UCSD-AML1 (cell line): ENCODE data around the gene HBA1.
"Not testable (repeated sequence)": the region's sequence is repeated elsewhere in the genome, so short reads cannot be mapped to it uniquely, and the experiment has no call there.

Experiments
- DNase-seq: peaks from one replicate; lab custom pipeline; 2025; ENCODE audit not compliant: unreplicated experiment; lab: John Stamatoyannopoulos, UW

The HBA1 gene

GRCh38 chr16:173928-174769, 2.3 kb upstream of the HBA1 start:
- DNase-seq, result not testable (repeated sequence)

GRCh38 chr16:175011-175949, 1.2 kb upstream of the HBA1 start:
- no peak for DNase-seq

- DNase-seq, result not testable (repeated sequence)
Measured at GRCh38 chr16:176006-176405, 474 bp upstream of the HBA1 start.

DNA sequence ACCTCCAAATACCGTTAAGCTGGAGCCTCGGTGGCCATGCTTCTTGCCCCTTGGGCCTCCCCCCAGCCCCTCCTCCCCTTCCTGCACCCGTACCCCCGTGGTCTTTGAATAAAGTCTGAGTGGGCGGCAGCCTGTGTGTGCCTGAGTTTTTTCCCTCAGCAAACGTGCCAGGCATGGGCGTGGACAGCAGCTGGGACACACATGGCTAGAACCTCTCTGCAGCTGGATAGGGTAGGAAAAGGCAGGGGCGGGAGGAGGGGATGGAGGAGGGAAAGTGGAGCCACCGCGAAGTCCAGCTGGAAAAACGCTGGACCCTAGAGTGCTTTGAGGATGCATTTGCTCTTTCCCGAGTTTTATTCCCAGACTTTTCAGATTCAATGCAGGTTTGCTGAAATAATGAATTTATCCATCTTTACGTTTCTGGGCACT, 928 bp downstream of the HBA1 start:
- DNase-seq, result no peak

GRCh38 chr16:177981-178667, 1.6 kb downstream of the HBA1 start:
- no peak for DNase-seq

DNA sequence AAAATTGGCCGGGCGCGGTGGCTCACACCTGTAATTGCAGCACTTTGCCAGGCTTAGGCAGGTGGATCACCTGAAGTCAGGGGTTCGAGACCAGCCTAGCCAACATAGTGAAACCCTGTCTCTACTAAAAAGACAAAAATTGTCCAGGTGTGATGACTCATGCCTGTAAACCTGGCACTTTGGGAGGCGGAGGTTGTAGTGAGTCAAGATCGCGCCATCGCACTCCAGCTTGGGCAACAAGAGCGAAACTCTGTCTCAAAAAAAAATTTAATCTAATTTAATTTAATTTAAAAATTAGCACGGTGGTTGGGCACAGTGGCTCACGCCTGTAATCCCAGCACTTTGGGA, 2.2 kb downstream of the HBA1 start:
- DNase-seq, result no peak

GRCh38 chr16:179211-180092, 3.0 kb downstream of the HBA1 start:
- no peak for DNase-seq

- peak; percentile 74 for DNase-seq
Measured at GRCh38 chr16:180101-180675, 3.7 kb downstream of the HBA1 start, which contains the start of gene HBQ1. HBQ1 (plus strand) TSS chr16:180459; CDS start chr16:180487, 28 bp downstream.

GRCh38 chr16:180681-181564, 4.4 kb downstream of the HBA1 start:
- DNase-seq, result peak; percentile 85

DNA sequence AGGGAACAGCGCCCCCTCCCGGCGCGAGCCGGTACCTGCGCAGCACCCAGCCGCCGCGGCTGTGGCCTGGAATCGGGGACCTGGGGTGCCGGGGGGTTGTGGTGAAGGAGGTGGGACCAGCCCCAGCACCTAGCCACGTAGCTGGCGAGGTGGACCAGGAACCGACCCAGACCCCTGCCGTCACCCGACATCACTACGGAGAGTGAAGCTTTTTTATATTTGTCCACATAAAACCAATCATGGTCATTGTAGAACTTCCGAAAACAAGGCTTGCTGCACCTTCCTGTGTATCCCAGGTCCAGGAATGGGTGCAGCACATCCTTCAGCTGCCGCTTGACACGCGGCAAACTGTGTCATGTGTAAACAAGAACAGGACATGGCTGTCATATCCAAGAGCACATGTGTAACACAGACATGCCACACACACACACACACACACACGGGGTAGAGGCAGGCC, 5.1 kb downstream of the HBA1 start:
- DNase-seq, result no peak

GRCh38 chr16:183005-183404, 6.5 kb downstream of the HBA1 start:
- DNase-seq, result no peak

DNA sequence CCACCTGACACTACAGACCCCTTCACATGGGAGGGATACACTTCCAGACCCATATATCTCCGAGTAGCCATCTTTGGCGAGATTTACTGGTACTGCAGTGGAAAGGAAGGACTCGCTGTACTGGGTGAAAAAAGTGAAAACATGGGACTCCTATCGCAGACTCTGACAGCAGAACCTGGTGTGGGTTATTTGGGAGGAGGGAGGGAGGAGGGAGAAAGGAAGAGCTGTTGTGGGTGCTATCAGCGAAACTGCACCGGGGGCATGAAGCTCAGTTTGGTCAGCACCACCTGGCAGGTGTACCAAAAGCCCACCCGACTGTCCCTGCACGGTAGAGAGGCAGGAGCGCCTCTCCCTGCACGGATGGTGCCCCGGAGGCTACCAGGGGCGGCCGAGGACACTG, 8.7 kb downstream of the HBA1 start:
- no peak for DNase-seq

GRCh38 chr16:185691-186090, 9.2 kb downstream of the HBA1 start:
- no peak for DNase-seq

DNA sequence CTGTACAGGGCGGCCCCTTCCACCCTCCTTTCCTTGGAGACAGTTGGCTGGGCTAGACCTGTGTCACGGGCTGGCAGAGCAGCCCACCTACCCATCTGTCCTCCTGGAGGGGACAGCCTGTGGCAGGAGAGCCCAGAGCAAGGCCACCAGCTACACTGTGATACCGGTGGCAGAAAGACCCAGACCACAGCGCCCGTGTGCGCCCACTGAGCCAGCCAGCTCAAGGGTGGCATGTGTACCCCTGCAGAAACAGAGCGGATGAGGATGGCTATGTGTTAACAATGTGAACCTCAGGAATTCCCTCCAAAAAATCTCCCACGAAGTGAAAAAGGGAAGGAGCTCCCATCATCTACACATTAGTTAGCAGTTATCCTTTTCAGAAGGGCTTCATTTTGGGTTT, 10.8 kb downstream of the HBA1 start:
- DNase-seq, result no peak

GRCh38 chr16:188674-189073, 12.2 kb downstream of the HBA1 start:
- no peak for DNase-seq

- no peak for DNase-seq
Measured at GRCh38 chr16:189604-190186, 13.2 kb downstream of the HBA1 start.

GRCh38 chr16:191831-192230, 15.4 kb downstream of the HBA1 start:
- DNase-seq, result no peak

DNA sequence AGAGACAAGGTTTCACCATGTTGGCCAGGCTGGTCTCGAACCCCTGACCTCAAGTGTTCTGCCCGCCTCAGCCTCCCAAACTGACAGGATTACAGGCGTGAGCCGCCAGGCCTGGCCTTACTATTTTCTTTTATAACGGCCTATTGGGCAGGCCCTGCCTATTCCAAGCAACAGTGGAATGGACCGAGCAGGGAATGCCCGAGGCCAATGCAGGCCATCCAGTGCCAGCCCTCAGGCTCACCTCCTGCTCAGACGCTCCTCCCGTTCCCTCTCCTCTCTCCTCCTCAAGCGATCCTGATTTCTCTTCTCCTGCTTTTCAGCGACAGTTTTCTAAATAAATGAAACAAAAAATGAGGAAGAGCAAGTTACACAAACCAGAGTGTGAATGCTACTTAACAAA, 16.2 kb downstream of the HBA1 start:
- DNase-seq, result no peak

GRCh38 chr16:193441-193840, 17.0 kb downstream of the HBA1 start:
- DNase-seq, result no peak
